Neural crest cell (in vitro differentiated cells): ENCODE measurements around the gene ALPK3. TPM values are rescaled to one million over a fixed set of nuclear protein-coding genes. Genes with fewer than 3 reads are reported as not detected.

Experiments
- DNase-seq: peaks from one replicate; pipeline ENCODE4 v3.0.0; 2021; ENCODE audit warnings: low read depth, mixed read lengths, low spot score
- H3K27ac Mint-ChIP-seq: one replicate; pipeline ENCODE4 v1.8.0; 2021; ENCODE audit warnings: mild to moderate bottlenecking, mixed read lengths; ENCODE audit not compliant: unreplicated experiment
- H3K27me3 Mint-ChIP-seq: 2 replicates; pipeline ENCODE4 v1.8.0; 2021; ENCODE audit warnings: low read depth, mild to moderate bottlenecking, mixed read lengths
- H3K36me3 Mint-ChIP-seq: 2 replicates; pipeline ENCODE4 v1.8.0; 2021; ENCODE audit warnings: low read depth, mild to moderate bottlenecking, mixed read lengths
- H3K4me1 Mint-ChIP-seq: 2 replicates; pipeline ENCODE4 v1.8.0; 2021; ENCODE audit warnings: mixed read lengths
- H3K4me3 Mint-ChIP-seq: one replicate; pipeline ENCODE4 v1.8.0; 2021; ENCODE audit warnings: mild to moderate bottlenecking, mixed read lengths
- H3K9me3 Mint-ChIP-seq: 2 replicates; pipeline ENCODE4 v1.8.0; 2021; ENCODE audit warnings: mixed read lengths
- CTCF ChIP-seq: fragments of 200-600 bp; sonication (generic); conservative IDR thresholded peaks from 2 replicates; pipeline ENCODE4 v1.5.0; 2021; ENCODE audit warnings: antibody characterized with exemption, mild to moderate bottlenecking
- total RNA-seq: library from RNA; stranded (reverse); gene quantifications from 2 replicates; pipeline ENCODE4 v1.2.1, GENCODE V29; 2021

The ALPK3 gene
- total RNA-seq, 1 donor from 2014 or later = 4.4 TPM

GRCh38 chr15:84886211-84886983 lies 69.2 kb downstream of the ALPK3 start:
- Mint-ChIP-seq H3K9me3 (no peaks in the 10 kb centered on the region), H3K4me3 (no peak overlapping the region), H3K27me3 (no peaks in the 10 kb centered on the region), H3K4me1 (peaks cover 5% of the 10 kb centered on the region), H3K27ac (no peak overlapping the region), H3K36me3 (no peaks in the 10 kb centered on the region)
- no peak for DNase-seq
- no peak for TF ChIP-seq CTCF

- Mint-ChIP-seq H3K27me3 (no peaks in the 10 kb centered on the region), H3K27ac (no peak overlapping the region), H3K9me3 (no peaks in the 10 kb centered on the region), H3K4me3 (no peak overlapping the region), H3K36me3 (no peaks in the 10 kb centered on the region), H3K4me1 (peaks cover 5% of the 10 kb centered on the region)
- no peak for TF ChIP-seq CTCF
- no peak for DNase-seq
Measured at GRCh38 chr15:84886984-84887299, 69.8 kb downstream of the ALPK3 start.

GRCh38 chr15:84887938-84888337 lies 70.8 kb downstream of the ALPK3 start:
- TF ChIP-seq CTCF = no peak
- DNase-seq = no peak
- H3K27ac Mint-ChIP-seq = no peak overlapping the region
- H3K4me1 Mint-ChIP-seq = peaks cover 5% of the 10 kb centered on the region
- H3K9me3 Mint-ChIP-seq = no peaks in the 10 kb centered on the region
- no peaks in the 10 kb centered on the region for H3K27me3 Mint-ChIP-seq
- no peaks in the 10 kb centered on the region for H3K36me3 Mint-ChIP-seq
- no peak overlapping the region for H3K4me3 Mint-ChIP-seq

GRCh38 chr15:84888639-84889038 lies 71.5 kb downstream of the ALPK3 start:
- TF ChIP-seq CTCF = no peak
- H3K27me3 Mint-ChIP-seq = no peaks in the 10 kb centered on the region
- DNase-seq = no peak
- no peak overlapping the region for H3K27ac Mint-ChIP-seq
- H3K9me3 Mint-ChIP-seq = no peaks in the 10 kb centered on the region
- no peaks in the 10 kb centered on the region for H3K36me3 Mint-ChIP-seq
- H3K4me1 Mint-ChIP-seq = peaks cover 5% of the 10 kb centered on the region
- H3K4me3 Mint-ChIP-seq = no peak overlapping the region

- TF ChIP-seq CTCF = no peak
- no peaks in the 10 kb centered on the region for H3K27me3 Mint-ChIP-seq
- H3K9me3 Mint-ChIP-seq = no peaks in the 10 kb centered on the region
- DNase-seq = no peak
- no peak overlapping the region for H3K4me3 Mint-ChIP-seq
- no peaks in the 10 kb centered on the region for H3K36me3 Mint-ChIP-seq
- peaks cover 5% of the 10 kb centered on the region for H3K4me1 Mint-ChIP-seq
- H3K27ac Mint-ChIP-seq = no peak overlapping the region
Measured at GRCh38 chr15:84889313-84889990, 72.3 kb downstream of the ALPK3 start.
